ENCODE results near the gene MAP4. TPM values are rescaled to one million over a fixed set of nuclear protein-coding genes. Genes with fewer than 3 reads are reported as not detected.

MAP4 gene
- polyA plus RNA-seq, 1 donor from 2014 or later = 186 TPM

- Histone ChIP-seq H3K4me2 (ENCODE audit: low read length) (no peak overlapping the region), H2AFZ (ENCODE audit: low read depth, low read length) (no peak overlapping the region), H3K9ac (ENCODE audit: low read length) (no peak overlapping the region), H3K79me2 (replicated peaks; ENCODE audit: insufficient read depth, low read length) (peaks cover 19% of the 10 kb centered on the region), H3K27me3 (ENCODE audit: insufficient read depth, low read depth, low read length) (no peaks in the 10 kb centered on the region), H3K4me3 (ENCODE audit: low read length) (no peak overlapping the region), H3K9me3 (ENCODE audit: low read length) (no peaks in the 10 kb centered on the region), H3F3A (ENCODE audit: insufficient read depth, low read length, poor library complexity, severe bottlenecking) (no peaks in the 10 kb centered on the region), H3K36me3 (ENCODE audit: insufficient read depth, low read length) (no peaks in the 10 kb centered on the region), H3K9me2 (ENCODE audit: insufficient read depth, low read length) (no peaks in the 10 kb centered on the region), H3K27ac (ENCODE audit: low read length) (no peak overlapping the region), H4K20me1 (ENCODE audit: insufficient read depth) (no peaks in the 10 kb centered on the region)
- no peak for TF ChIP-seq TAF1 (IDR thresholded peaks at IDR 0.05; ENCODE audit: low read depth)
- no peak for TF ChIP-seq REST (IDR thresholded peaks at IDR 0.05; ENCODE audit: borderline replicate concordance)
- no peak for TF ChIP-seq MXI1 (conservative IDR thresholded peaks at IDR 0.05; ENCODE audit: poor library complexity, severe bottlenecking)
- no peak for TF ChIP-seq EP300 (conservative IDR thresholded peaks at IDR 0.05; ENCODE audit: poor library complexity, severe bottlenecking)
- TF ChIP-seq RAD21 (conservative IDR thresholded peaks at IDR 0.05) = no peak
- TF ChIP-seq EZH2 (IDR thresholded peaks at IDR 0.05; ENCODE audit: borderline replicate concordance, insufficient read depth, low read length, poor library complexity, severe bottlenecking) = no peak
- no peak for TF ChIP-seq SMC3 (conservative IDR thresholded peaks at IDR 0.05; ENCODE audit: poor library complexity)
- no peak for TF ChIP-seq POLR2AphosphoS5 (IDR thresholded peaks at IDR 0.05)
- no peak for TF ChIP-seq CTCF (IDR thresholded peaks at IDR 0.05; ENCODE audit: poor library complexity, severe bottlenecking)
Observed at GRCh38 chr3:48015431-48016180, 610 bp downstream of the MAP4 start.

GRCh38 chr3:48014358-48014757 is 1.9 kb downstream of the MAP4 start:
- H2AFZ ChIP-seq (ENCODE audit: low read depth, low read length) = no peak overlapping the region
- H3K9ac ChIP-seq (ENCODE audit: low read length) = no peak overlapping the region
- TF ChIP-seq CTCF (IDR thresholded peaks at IDR 0.05; ENCODE audit: poor library complexity, severe bottlenecking) = no peak
- TF ChIP-seq POLR2AphosphoS5 (IDR thresholded peaks at IDR 0.05) = no peak
- no peak overlapping the region for H3K4me3 ChIP-seq (ENCODE audit: low read length)
- H3F3A ChIP-seq (ENCODE audit: insufficient read depth, low read length, poor library complexity, severe bottlenecking) = no peaks in the 10 kb centered on the region
- H3K9me2 ChIP-seq (ENCODE audit: insufficient read depth, low read length) = no peaks in the 10 kb centered on the region
- no peak overlapping the region for H3K27ac ChIP-seq (ENCODE audit: low read length)
- H3K9me3 ChIP-seq (ENCODE audit: low read length) = no peaks in the 10 kb centered on the region
- no peaks in the 10 kb centered on the region for H3K27me3 ChIP-seq (ENCODE audit: insufficient read depth, low read depth, low read length)
- peaks cover 19% of the 10 kb centered on the region for H3K79me2 ChIP-seq (replicated peaks; ENCODE audit: insufficient read depth, low read length)
- no peaks in the 10 kb centered on the region for H4K20me1 ChIP-seq (ENCODE audit: insufficient read depth)
- H3K4me2 ChIP-seq (ENCODE audit: low read length) = no peak overlapping the region
- no peaks in the 10 kb centered on the region for H3K36me3 ChIP-seq (ENCODE audit: insufficient read depth, low read length)
